ENCODE results near the gene NHS. TPM values are rescaled to one million over a fixed set of nuclear protein-coding genes. Genes with fewer than 3 reads are reported as not detected.

Gene NHS
- total and polyA plus RNA-seq, 2 of the 13 experiments (the other 11 are each of a cell fraction or from before 2014, with no cell fraction given): 0.02 TPM; not detected in 1

GRCh38 chrX:17744896-17745523, 370.0 kb downstream of the NHS start (continued):
- TF ChIP-seq ZNF225 (CRISPR knock-in tag; IDR thresholded peaks at IDR 0.05) (no peak), PHF8 (CRISPR knock-in tag; IDR thresholded peaks at IDR 0.05) (no peak), HDAC2 (CRISPR knock-in tag; IDR thresholded peaks at IDR 0.05) (peak; percentile 50; the same call in 1 of the 2 replicates), STAG1 (CRISPR knock-in tag; IDR thresholded peaks at IDR 0.05) (no peak), DRAP1 (CRISPR knock-in tag; IDR thresholded peaks at IDR 0.05) (no peak), MBD4 (IDR thresholded peaks at IDR 0.05; ENCODE audit: borderline replicate concordance, low read length) (no peak), CHD2 (IDR thresholded peaks at IDR 0.05; ENCODE audit: low read depth, low read length) (no peak), ZNF772 (CRISPR knock-in tag; IDR thresholded peaks at IDR 0.05) (no peak), RAD51 (IDR thresholded peaks at IDR 0.05; ENCODE audit: borderline replicate concordance) (no peak), ZNF12 (CRISPR knock-in tag; IDR thresholded peaks at IDR 0.05) (no peak), NCOA2 (CRISPR knock-in tag; IDR thresholded peaks at IDR 0.05) (peak; percentile 57), TCF7 (IDR thresholded peaks at IDR 0.05; ENCODE audit: low read depth) (peak; percentile 66), ZNF749 (CRISPR knock-in tag; IDR thresholded peaks at IDR 0.05; ENCODE audit: borderline replicate concordance) (no peak), FOXK2 (IDR thresholded peaks at IDR 0.05) (no peak), SMYD3 (CRISPR knock-in tag; IDR thresholded peaks at IDR 0.05) (no peak), ZNF720 (CRISPR knock-in tag; IDR thresholded peaks at IDR 0.05) (no peak), ZNF605 (CRISPR knock-in tag; IDR thresholded peaks at IDR 0.05) (no peak), FIP1L1 (IDR thresholded peaks at IDR 0.05; ENCODE audit: borderline replicate concordance, insufficient read depth, low read depth, low read length) (no peak), ZKSCAN1 (IDR thresholded peaks at IDR 0.05; ENCODE audit: low read length) (no peak), POLR2A (IDR thresholded peaks at IDR 0.05; ENCODE audit: insufficient read depth in 1 of 2, low read depth in 2 of 2, low read length in 2 of 2) (no peak), NR2F2 (IDR thresholded peaks at IDR 0.05; ENCODE audit: borderline replicate concordance, low read depth) (no peak), TP53 (CRISPR knock-in tag; conservative IDR thresholded peaks at IDR 0.05) (no peak), ZNF7 (CRISPR knock-in tag; IDR thresholded peaks at IDR 0.05) (no peak), MIER3 (CRISPR knock-in tag; IDR thresholded peaks at IDR 0.05; ENCODE audit: borderline replicate concordance) (no peak), ZNF331 (CRISPR knock-in tag; IDR thresholded peaks at IDR 0.05) (0 out of 2 replicates have a peak, but pooled peaks have one; percentile 15), ZNF609 (CRISPR knock-in tag; IDR thresholded peaks at IDR 0.05; ENCODE audit: borderline replicate concordance) (no peak), THAP11 (CRISPR knock-in tag; IDR thresholded peaks at IDR 0.05) (no peak), TOE1 (CRISPR knock-in tag; IDR thresholded peaks at IDR 0.05) (no peak)
- TF ChIP-seq, protein P1, sequence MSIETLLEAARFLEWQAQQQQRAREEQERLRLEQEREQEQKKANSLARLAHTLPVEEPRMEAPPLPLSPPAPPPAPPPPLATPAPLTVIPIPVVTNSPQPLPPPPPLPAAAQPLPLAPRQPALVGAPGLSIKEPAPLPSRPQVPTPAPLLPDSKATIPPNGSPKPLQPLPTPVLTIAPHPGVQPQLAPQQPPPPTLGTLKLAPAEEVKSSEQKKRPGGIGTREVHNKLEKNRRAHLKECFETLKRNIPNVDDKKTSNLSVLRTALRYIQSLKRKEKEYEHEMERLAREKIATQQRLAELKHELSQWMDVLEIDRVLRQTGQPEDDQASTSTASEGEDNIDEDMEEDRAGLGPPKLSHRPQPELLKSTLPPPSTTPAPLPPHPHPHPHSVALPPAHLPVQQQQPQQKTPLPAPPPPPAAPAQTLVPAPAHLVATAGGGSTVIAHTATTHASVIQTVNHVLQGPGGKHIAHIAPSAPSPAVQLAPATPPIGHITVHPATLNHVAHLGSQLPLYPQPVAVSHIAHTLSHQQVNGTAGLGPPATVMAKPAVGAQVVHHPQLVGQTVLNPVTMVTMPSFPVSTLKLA (IDR thresholded peaks at IDR 0.05): no peak
